Liver (tissue), 9 donors: ENCODE measurements around the gene CYB561A3. TPM values are rescaled to one million over a fixed set of nuclear protein-coding genes. Genes with fewer than 3 reads are reported as not detected.
"Not testable (repeated sequence)": the region's sequence is repeated elsewhere in the genome, so short reads cannot be mapped to it uniquely, and the experiment has no call there.

Experiments used
- DNase-seq: peaks from one replicate; pipeline ENCODE4 v3.0.0-alpha.2; 2017; ENCODE audit warnings: low spot score
- H3K27ac ChIP-seq, 2 donors: one replicate each; pipeline ENCODE4 v1.7.0; 2013; ENCODE audit warnings: inconsistent platforms in 2 of 2, low read length in 2 of 2, control low read depth in 1 of 2, low read depth in 1 of 2, mild to moderate bottlenecking in 1 of 2
- H3K27me3 ChIP-seq, 4 donors: one replicate each; pipeline versions ENCODE4 v1.6.1 to v1.7.0; 2013; ENCODE audit warnings: low read length in 3 of 4, inconsistent platforms in 1 of 4, mild to moderate bottlenecking in 1 of 4, moderate library complexity in 1 of 4; ENCODE audit not compliant: control insufficient read depth in 4 of 4, insufficient read depth in 4 of 4
- H3K36me3 ChIP-seq, 4 donors: one replicate each; pipeline versions ENCODE4 v1.6.1 to v1.7.0; 2013; ENCODE audit warnings: low read length in 3 of 4, mild to moderate bottlenecking in 3 of 4, low read depth in 1 of 4, moderate library complexity in 1 of 4; ENCODE audit not compliant: control insufficient read depth in 4 of 4, insufficient read depth in 3 of 4
- H3K4me1 ChIP-seq, 4 donors: one replicate each; pipeline versions ENCODE4 v1.6.1 to v1.7.0; 2013; ENCODE audit warnings: low read length in 3 of 4, mild to moderate bottlenecking in 3 of 4, moderate library complexity in 1 of 4; ENCODE audit not compliant: control insufficient read depth in 4 of 4, insufficient read depth in 4 of 4
- H3K4me3 ChIP-seq, 3 donors: one replicate each; pipeline versions ENCODE4 v1.6.1 to v1.7.0; 2013; ENCODE audit warnings: low read length in 3 of 3, control low read depth in 1 of 3, low read depth in 1 of 3, mild to moderate bottlenecking in 1 of 3
- H3K9ac ChIP-seq, 2 donors: one replicate each; pipeline ENCODE4 v1.7.0; 2013; ENCODE audit warnings: low read length in 2 of 2, mild to moderate bottlenecking in 2 of 2, moderate library complexity in 2 of 2, control low read depth in 1 of 2, low read depth in 1 of 2
- H3K9me3 ChIP-seq, 4 donors: one replicate each; pipeline versions ENCODE4 v1.6.1 to v1.7.0; 2013; ENCODE audit warnings: low read length in 3 of 4; ENCODE audit not compliant: control insufficient read depth in 4 of 4
- ATF3 ChIP-seq: IDR thresholded peaks from 2 replicates; pipeline ENCODE4 v1.6.1; 2016; ENCODE audit warnings: antibody characterized with exemption
- CTCF ChIP-seq: fragments of 150-350 bp; IDR thresholded peaks from 2 replicates; pipeline ENCODE4 v1.5.1; 2017; ENCODE audit warnings: improper control_type of control experiment, low read depth, low read length; ENCODE audit not compliant: missing input control
- EGR1 ChIP-seq, 2 donors: IDR thresholded peaks; 2 replicates each; pipeline ENCODE4 v1.6.1; 2016 to 2018; ENCODE audit warnings: antibody characterized with exemption in 2 of 2, low read depth in 2 of 2
- FOXA1 ChIP-seq: IDR thresholded peaks from 2 replicates; pipeline ENCODE4 v1.6.1; 2016; ENCODE audit warnings: antibody characterized with exemption
- FOXA2 ChIP-seq: IDR thresholded peaks from 2 replicates; pipeline ENCODE4 v1.6.1; 2016; ENCODE audit warnings: antibody characterized with exemption
- HNF4A ChIP-seq, 2 donors: conservative IDR thresholded peaks; 2 replicates each; pipeline ENCODE4 v1.6.1; 2016; ENCODE audit warnings: antibody characterized with exemption in 2 of 2, mild to moderate bottlenecking in 2 of 2
- HNF4G ChIP-seq: IDR thresholded peaks from 2 replicates; pipeline ENCODE4 v1.6.1; 2016; ENCODE audit warnings: antibody characterized with exemption
- JUND ChIP-seq, 2 donors: IDR thresholded peaks; 2 replicates each; pipeline ENCODE4 v1.6.1; 2016; ENCODE audit warnings: antibody characterized with exemption in 2 of 2
- MAX ChIP-seq: IDR thresholded peaks from 2 replicates; pipeline ENCODE4 v1.6.1; 2016; ENCODE audit warnings: antibody characterized with exemption
- RAD21 ChIP-seq, 2 donors: IDR thresholded peaks; 2 replicates each; pipeline ENCODE4 v1.6.1; 2016; ENCODE audit warnings: antibody characterized with exemption in 2 of 2, mild to moderate bottlenecking in 2 of 2
- REST ChIP-seq: IDR thresholded peaks from 2 replicates; pipeline ENCODE4 v1.6.1; 2016; ENCODE audit warnings: antibody characterized with exemption, mild to moderate bottlenecking
- RXRA ChIP-seq, 2 donors: IDR thresholded peaks; 2 replicates each; pipeline ENCODE4 v1.6.1; 2017 to 2018; ENCODE audit warnings: antibody characterized with exemption in 2 of 2, mild to moderate bottlenecking in 1 of 2
- TAF1 ChIP-seq: conservative IDR thresholded peaks from 2 replicates; pipeline ENCODE4 v1.6.1; 2016; ENCODE audit warnings: antibody characterized with exemption, mild to moderate bottlenecking
- YY1 ChIP-seq: IDR thresholded peaks from 2 replicates; pipeline ENCODE4 v1.6.1; 2016; ENCODE audit warnings: antibody characterized with exemption, mild to moderate bottlenecking
- ZBTB33 ChIP-seq: IDR thresholded peaks from 2 replicates; pipeline ENCODE4 v1.6.1; 2016; ENCODE audit warnings: antibody characterized with exemption
- WGBS: extraction: QIAGEN DNeasy Blood & Tissue Kit; methylation state at CpG from one replicate; pipeline ENCODE4 v1.1.7; 2013; 5-methylcytosine and 5-hydroxymethylcytosine counted together
- polyA plus RNA-seq, 2 donors: library from polyadenylated mRNA; stranded (reverse) in 1 of 2; unstranded in 1 of 2; fragments of 200-250 nt in 1 of 2; fragments of >200 nt in 1 of 2; fragmentation: Nextera tagmentation in 1 of 2; extraction: Ambion mirVana in 1 of 2; gene quantifications; one replicate each; pipeline versions ENCODE4 v1.2.1 to v1.2.3, GENCODE V29; 2013 to 2015
- total RNA-seq, 2 donors: library from RNA; depleted of rRNA; stranded (reverse); fragments of >200 nt; gene quantifications; one replicate each; pipeline ENCODE4 v1.2.3, GENCODE V29; 2014
- donor health status: healthy.
- donor health status: healthy.
- donor health status: healthy.
- donor health status: healthy.
- donor health status: healthy.

Gene CYB561A3
- total and polyA plus RNA-seq, 4 donors: 20.2 to 36.5 (median 28.4) TPM

GRCh38 chr11:61390161-61390560, 28.5 kb upstream of the CYB561A3 start:
- 87% methylated on average over 1 of the region's 1 CpG for WGBS
- Histone ChIP-seq H3K4me3 (no peak overlapping the region), H3K9ac (no peak overlapping the region), H3K27me3 (no peaks in the 10 kb centered on the region), H3K4me1 (peaks cover 2 to 22% (median 16%) of the 10 kb centered on the region in 4 donors), H3K36me3 (peaks cover 0 to 4% (median 3%) of the 10 kb centered on the region in 4 donors), H3K9me3 (no peaks in the 10 kb centered on the region), H3K27ac (no peak overlapping the region)
- no peak for TF ChIP-seq FOXA2
- TF ChIP-seq JUND (IDR thresholded peaks at IDR 0.05): no peak
- TF ChIP-seq MAX: no peak
- no peak for TF ChIP-seq HNF4A (conservative IDR thresholded peaks at IDR 0.05)
- no peak for TF ChIP-seq ZBTB33
- no peak for TF ChIP-seq EGR1 (IDR thresholded peaks at IDR 0.05; ENCODE audit: low read depth in 2 of 2)
- no peak for TF ChIP-seq YY1
- no peak for TF ChIP-seq TAF1
- TF ChIP-seq HNF4G: no peak
- TF ChIP-seq RXRA (IDR thresholded peaks at IDR 0.05): no peak
- no peak for TF ChIP-seq ATF3
- TF ChIP-seq FOXA1: no peak
- no peak for DNase-seq

GRCh38 chr11:61384271-61385242, 22.9 kb upstream of the CYB561A3 start:
- no peak for DNase-seq
- Histone ChIP-seq H3K4me1 (peaks cover 0 to 11% (median 7%) of the 10 kb centered on the region in 4 donors), H3K9ac (no peak overlapping the region), H3K9me3 (no peaks in the 10 kb centered on the region), H3K27ac (no peak overlapping the region), H3K27me3 (no peaks in the 10 kb centered on the region), H3K4me3 (no peak overlapping the region), H3K36me3 (no peaks in the 10 kb centered on the region)
- 75% methylated on average over 15 of the region's 15 CpGs for WGBS
- peak; percentile 31 for TF ChIP-seq CTCF
- TF ChIP-seq REST: no peak
- TF ChIP-seq ZBTB33: no peak
- TF ChIP-seq EGR1 (IDR thresholded peaks at IDR 0.05; ENCODE audit: low read depth in 2 of 2): no peak
- no peak for TF ChIP-seq HNF4G
- TF ChIP-seq RAD21 (IDR thresholded peaks at IDR 0.05): peak; percentile 54 to 76
- no peak for TF ChIP-seq FOXA1
- peak in 1 of 2 donors; percentile 12 for TF ChIP-seq HNF4A (conservative IDR thresholded peaks at IDR 0.05)

- not testable (repeated sequence) for H3K36me3 ChIP-seq, H3K9me3 ChIP-seq, DNase-seq, H3K9ac ChIP-seq, H3K4me3 ChIP-seq, H3K27ac ChIP-seq, H3K27me3 ChIP-seq
- H3K4me1 ChIP-seq: peaks cover 4 to 13% (median 11%) of the 10 kb centered on the region in 4 donors
- WGBS: 95% methylated on average over 5 of the region's 5 CpGs
Observed at GRCh38 chr11:61383859-61384258, 22.2 kb upstream of the CYB561A3 start.
